GM19328 (cell line): ENCODE measurements around the gene KLHL29.

Experiments used
- ATAC-seq: cut with Tn5 transposase; IDR thresholded peaks from one replicate; pipeline ENCODE4 v1.9.1; 2021; ENCODE audit warnings: mild to moderate bottlenecking, moderate library complexity; ENCODE audit not compliant: unreplicated experiment

The KLHL29 gene

GRCh38 chr2:23488584-23488983 is 103.6 kb downstream of the KLHL29 start:
- ATAC-seq = no peak

DNA sequence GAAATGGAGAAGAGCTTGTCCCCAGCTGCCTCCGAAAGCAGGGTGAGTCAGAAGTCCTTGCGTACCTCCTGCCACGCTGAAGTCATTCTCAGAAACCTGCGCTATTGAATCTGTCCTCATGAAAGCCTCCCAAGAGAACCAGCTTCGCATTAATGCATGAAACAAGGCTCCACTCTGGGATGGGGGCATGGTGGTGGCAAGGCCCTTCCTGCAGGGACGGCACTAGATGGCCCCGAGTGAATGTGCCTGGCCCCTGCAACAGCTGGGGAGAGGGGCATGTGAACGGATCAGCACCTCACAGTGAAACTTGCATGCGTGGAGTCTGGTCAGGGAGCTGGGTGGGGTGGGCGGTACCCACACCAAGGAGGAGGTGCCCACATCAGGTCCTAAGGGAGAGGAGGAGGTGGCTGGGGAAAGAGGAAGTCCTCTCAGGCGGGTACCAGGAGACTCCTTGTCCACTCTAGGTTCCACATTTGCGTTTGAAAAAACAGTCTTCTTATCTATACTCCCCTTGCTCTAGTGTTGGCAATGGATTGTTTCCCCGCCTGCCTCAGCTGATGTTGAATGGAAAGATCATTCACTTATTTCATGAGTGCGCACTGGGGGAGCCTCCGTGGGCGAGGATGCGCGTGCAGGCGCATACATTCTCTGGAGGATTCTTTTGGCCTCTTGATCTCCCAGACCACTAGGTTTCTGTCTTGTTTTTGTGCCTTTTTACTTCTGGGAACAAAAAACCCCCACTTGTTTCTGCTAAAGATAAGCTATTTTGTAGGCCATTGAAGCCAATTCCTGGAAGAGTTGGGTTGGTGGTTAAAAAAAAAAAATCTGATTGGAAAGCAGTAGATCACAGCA is 104.7 kb downstream of the KLHL29 start:
- ATAC-seq = no peak

DNA sequence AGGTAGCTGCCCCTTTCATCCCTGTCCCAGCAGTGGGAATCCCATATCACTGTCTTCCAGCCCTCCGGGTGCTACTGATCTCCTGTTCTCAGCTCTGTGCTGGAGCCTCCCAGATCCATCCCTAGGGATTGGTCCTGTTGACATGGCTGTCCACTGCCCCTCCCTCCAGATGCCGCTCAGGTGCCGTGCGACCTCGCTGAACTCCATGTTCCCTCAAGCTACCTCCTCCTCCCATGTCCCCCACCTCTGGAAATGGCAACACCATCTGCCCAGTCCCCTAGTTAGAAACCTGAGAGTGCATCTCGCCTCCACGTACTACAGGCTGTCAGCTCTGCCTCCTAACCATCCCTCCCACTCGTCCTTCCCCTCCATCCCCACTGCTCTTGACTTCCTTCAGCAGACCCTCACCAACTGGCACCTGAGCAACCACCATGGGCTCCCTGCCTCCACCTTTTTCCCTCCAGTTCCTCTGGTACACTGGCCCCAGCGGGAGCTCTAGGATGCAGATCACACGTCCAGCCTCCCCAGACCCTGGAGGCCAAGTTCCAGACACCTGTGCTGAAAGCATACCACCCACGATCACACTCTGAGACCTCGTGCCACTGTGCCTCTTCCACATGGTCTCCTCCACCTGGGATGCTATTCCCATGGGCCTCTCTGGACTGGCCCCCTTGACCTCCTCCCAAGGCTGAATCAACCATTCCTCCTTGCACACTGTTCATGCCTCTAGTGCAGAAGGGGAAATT is 106.8 kb downstream of the KLHL29 start:
- ATAC-seq = no peak

- ATAC-seq = no peak
Measured at GRCh38 chr2:23492337-23492675, 107.3 kb downstream of the KLHL29 start.

- ATAC-seq = no peak
Measured at GRCh38 chr2:23492921-23493320, 107.9 kb downstream of the KLHL29 start.

DNA sequence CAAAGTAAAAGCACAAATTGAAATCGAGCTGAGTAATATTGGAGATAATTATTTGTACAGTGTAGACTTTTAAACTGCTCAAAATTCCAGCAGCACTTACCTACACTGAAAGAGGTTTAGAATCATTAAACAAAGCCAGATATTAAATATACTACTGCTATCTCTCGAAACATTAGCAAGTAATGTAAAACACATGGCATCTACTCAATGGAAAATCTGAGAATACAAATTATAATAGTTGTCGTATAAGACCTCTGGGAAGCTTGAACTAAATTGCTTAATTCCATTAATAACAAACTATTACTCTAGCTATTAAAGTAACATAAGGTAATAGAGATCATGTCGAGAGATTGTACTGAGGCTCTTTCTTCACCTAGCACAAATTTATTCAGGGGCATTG is 108.9 kb downstream of the KLHL29 start:
- no peak for ATAC-seq

DNA sequence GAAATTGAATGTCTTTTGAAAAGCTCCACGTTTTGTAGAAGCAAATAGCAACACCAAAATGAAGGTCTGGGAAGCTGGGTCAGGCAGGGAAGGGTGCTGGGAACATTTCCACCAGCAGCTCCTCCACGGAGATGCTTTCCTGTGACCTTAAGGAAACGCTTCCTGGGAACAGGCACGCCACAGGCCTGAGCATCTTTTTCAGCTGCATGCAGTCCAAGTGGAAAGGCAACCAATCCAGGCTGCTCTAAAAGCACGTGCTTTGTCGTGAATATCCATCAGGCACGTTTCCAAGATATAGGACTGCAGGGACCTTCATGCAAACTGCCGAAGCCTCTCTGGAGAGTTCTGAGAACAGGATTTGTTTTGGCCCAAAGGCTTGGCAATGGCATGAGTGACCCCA is 109.3 kb downstream of the KLHL29 start:
- no peak for ATAC-seq

DNA sequence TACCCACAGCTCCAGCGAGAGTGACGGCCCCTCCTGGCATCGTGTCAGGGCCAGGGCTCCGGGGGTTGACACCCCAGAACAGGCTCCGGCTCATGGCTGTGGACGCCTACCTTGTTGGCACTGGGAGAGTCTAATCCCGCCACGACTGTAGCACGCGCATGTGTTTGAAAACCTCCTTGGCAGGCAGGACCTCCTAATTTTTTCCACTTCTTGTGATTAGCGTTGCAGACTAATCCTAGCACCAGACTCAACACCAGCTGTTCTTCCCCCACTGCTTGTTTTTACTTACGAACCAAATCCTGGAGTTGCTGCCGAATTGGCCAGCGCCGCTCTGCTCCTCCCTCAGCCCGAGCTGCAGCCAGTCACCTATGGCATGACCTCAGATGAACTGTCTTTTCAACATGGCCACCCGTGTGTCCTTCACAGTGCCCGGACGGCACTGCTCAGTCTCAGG is 110.7 kb downstream of the KLHL29 start:
- ATAC-seq = no peak

GRCh38 chr2:23496456-23496855 is 111.5 kb downstream of the KLHL29 start:
- no peak for ATAC-seq

GRCh38 chr2:23497063-23497462 is 112.1 kb downstream of the KLHL29 start:
- ATAC-seq = no peak

GRCh38 chr2:23497536-23497935 is 112.6 kb downstream of the KLHL29 start:
- no peak for ATAC-seq

DNA sequence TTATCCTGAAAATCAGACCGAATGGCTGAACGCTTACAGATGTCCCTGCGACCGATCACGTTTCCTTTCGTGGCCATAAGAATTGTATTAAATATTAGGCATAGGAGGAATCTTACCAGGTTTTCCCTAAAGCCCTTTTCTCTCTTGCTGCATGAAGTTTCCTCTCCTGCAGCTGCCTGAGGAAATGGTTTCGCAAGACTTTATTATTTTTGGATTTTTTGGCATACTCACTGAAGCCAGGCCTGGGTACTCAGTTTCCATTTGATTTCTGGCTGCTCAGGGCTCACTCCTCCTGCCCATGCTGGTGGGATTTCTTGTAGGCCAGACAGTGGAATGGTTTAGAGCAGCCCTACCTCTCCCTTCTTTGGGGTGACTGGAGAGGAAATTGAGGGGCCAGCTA is 114.0 kb downstream of the KLHL29 start:
- no peak for ATAC-seq

DNA sequence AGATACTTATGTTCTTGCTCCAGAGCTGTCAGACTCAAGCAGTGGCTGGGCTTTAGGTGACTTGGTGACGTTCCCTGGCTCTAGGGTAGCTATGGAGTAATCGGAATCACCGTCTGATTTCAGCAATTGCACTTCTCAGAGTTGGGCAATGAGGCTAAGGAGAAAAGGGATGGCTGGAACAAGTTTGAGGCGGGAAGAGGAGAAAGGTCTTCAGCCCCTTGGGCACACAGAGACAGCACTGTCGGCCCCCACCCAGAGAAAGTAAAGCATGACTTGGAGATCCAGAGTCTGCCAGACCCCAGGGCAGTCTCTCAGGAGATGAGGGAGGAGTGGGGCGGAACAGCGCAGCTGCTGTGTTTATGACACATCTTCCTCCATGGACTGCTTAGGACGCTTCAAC is 114.5 kb downstream of the KLHL29 start:
- ATAC-seq = no peak

DNA sequence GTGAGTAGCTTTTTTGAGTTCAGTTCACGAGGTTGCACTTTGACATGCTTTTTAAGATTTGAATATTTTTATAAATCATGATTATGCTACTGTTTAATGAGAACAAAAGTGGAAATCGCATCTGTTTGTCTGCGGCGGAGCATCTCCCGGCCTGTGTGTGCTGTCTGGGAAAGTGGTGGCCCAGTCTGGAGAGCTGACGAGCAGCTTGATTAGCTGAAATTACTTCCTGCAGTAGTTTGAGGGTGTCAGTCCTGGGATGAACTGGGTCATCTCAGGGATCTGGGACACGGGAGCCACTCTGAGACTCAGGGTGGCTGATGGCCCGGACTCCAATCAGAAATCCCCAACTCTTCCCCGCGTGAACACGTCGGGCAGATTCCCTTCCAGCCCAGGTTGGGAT is 115.9 kb downstream of the KLHL29 start:
- no peak for ATAC-seq

GRCh38 chr2:23502096-23502495 is 117.1 kb downstream of the KLHL29 start:
- no peak for ATAC-seq

GRCh38 chr2:23503097-23503496 is 118.1 kb downstream of the KLHL29 start:
- ATAC-seq = no peak

DNA sequence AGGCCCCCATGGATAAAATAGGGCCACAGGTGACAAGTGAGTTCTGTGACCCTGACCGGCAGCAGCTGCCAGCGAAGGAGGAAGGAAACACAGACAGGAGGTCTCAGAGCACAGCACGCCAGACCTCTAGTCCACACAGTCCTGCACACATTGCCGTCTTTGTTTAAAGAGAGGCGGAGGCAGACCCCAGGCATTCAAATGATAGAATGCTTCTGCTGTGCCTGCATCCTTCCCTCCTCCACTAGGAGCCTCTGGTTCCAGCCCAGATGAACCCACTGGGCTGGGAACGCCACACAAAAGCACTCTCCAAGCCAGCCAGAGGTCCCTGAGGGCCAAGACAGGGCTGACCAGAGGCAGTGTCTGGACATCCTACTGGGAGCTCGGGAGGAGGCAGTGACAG is 118.7 kb downstream of the KLHL29 start:
- no peak for ATAC-seq

DNA sequence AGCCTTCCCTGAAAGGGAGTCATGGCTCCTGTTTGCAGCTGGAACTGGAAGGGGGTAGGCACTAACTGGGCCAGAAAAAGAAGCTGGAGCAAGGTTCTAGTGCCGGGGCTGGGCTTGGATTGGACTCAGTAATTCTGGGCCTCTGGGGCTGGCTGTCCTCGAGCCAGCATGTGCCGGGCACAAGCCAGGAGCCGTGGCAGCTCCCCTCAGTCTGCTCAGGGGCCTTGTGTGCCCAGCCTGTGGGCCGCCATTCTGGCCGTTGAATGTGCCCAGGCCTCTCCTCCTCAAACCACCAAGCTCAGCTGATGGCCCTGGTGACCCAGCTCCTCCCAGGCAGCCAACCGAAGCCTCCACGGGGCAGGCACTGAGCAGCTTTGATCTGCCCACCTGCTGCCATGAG is 119.6 kb downstream of the KLHL29 start:
- no peak for ATAC-seq

GRCh38 chr2:23505218-23505983 is 120.4 kb downstream of the KLHL29 start:
- ATAC-seq = no peak

- ATAC-seq = no peak
Measured at GRCh38 chr2:23505984-23506380, 121.0 kb downstream of the KLHL29 start.

DNA sequence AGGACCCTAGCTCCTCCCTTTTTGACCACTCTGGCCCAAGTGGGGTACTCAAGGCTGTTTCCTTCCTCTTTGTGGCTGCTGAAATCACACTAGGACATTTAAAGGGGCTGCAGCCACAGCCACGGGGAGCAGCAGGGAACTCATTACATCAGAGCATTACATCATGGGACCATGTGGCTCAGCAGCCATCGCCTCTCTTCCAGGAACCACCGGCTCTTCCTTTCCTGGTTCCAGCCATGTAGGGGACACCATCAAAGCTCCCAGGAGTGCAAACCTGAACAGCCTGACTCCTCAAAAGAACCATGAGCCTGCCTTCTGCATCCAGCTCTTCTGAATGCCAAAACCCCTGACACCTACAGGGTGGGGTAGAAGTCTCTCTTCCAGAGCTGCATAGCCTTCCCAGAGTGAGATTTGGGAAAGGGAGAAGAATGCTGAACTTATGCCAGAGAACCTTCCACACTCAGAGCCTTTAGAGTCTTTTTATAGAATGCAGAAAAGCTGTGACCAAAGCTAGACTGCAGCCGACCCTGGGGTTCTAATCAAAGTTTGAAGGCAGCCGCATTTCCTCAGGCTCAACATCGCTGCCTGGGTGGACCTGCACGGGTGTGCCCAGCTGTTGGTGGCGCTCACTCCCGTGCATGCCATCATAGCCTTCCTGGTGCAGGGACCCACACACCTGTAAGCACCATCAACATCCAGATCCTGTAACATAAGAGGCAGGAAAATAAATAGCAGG is 121.7 kb downstream of the KLHL29 start:
- no peak for ATAC-seq
